Lower lobe of right lung (tissue), 2 donors: ENCODE measurements around the gene TMEM255B. TPM values are rescaled to one million over a fixed set of nuclear protein-coding genes. Genes with fewer than 3 reads are reported as not detected.

Experiments used
- ATAC-seq, 2 donors: fragments of 200-7000 bp; cut with Tn5 transposase; one replicate each; pipeline ENCODE4 v1.9.1; 2020 to 2022; ENCODE audit warnings: mild to moderate bottlenecking in 2 of 2, moderate library complexity in 2 of 2
- DNase-seq: peaks from one replicate; pipeline ENCODE4 v3.0.0-alpha.2; 2020
- H3K27ac ChIP-seq: fragments of 200-600 bp; one replicate; pipeline ENCODE4 v1.8.0; 2022
- H3K27me3 ChIP-seq: fragments of 200-600 bp; one replicate; pipeline ENCODE4 v1.8.0; 2022; ENCODE audit warnings: low read depth
- H3K36me3 ChIP-seq: fragments of 200-600 bp; one replicate; pipeline ENCODE4 v1.8.0; 2022; ENCODE audit warnings: mild to moderate bottlenecking
- H3K4me1 ChIP-seq: fragments of 200-600 bp; one replicate; pipeline ENCODE4 v1.8.0; 2022
- H3K4me3 ChIP-seq: fragments of 200-600 bp; one replicate; pipeline ENCODE4 v1.8.0; 2022; ENCODE audit warnings: mild to moderate bottlenecking
- H3K9me3 ChIP-seq: fragments of 200-600 bp; one replicate; pipeline ENCODE4 v1.8.0; 2022
- intact Hi-C: fragments of 100-400 bp; cut with DNase I; formaldehyde crosslinking; loops from one replicate; pipeline ENCODE4 v1.11.0; 2022
- total RNA-seq: library from RNA; stranded (reverse); fragmentation: NEBNext Ultra II Directional; extraction: Animal tissue kit (Norgen Biotek cat#: 25700); gene quantifications from one replicate; pipeline ENCODE4 v1.2.1, GENCODE V29; 2021
- TF ChIP-seq, protein P1 (sequence below): fragments of 200-600 bp; IDR thresholded peaks from one replicate; pipeline ENCODE4 v1.8.0; 2022; ENCODE audit warnings: antibody characterized with exemption, mild to moderate bottlenecking
- donor health status: DM: no; HTN: yes; CAD: no; lungs with severe emphysema.

Gene TMEM255B
- total RNA-seq, 1 donor from 2014 or later: 21.5 TPM

DNA sequence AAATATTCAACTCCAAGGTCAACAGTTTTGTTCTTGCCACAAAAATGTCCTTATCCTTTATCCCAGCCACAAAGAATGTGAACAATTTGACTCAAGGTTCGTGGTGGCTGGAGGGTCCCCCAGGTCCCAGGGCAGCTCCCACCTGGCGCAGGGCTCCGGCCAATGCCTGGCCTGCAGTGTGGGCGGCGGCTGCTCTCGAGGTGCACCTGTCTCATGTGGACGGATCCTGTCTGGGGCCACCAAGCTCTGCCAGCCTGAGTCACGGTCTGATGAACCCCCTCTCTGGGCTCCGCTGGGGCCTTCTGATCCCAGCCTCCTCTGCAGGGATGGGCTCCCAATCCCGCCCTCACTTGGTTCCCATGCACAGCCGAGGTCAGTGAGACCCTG lies 55.4 kb downstream of the TMEM255B start:
- H3K36me3 ChIP-seq: peaks cover 4% of the 10 kb centered on the region
- H3K4me1 ChIP-seq: peaks cover 48% of the 10 kb centered on the region
- TF ChIP-seq, protein P1, sequence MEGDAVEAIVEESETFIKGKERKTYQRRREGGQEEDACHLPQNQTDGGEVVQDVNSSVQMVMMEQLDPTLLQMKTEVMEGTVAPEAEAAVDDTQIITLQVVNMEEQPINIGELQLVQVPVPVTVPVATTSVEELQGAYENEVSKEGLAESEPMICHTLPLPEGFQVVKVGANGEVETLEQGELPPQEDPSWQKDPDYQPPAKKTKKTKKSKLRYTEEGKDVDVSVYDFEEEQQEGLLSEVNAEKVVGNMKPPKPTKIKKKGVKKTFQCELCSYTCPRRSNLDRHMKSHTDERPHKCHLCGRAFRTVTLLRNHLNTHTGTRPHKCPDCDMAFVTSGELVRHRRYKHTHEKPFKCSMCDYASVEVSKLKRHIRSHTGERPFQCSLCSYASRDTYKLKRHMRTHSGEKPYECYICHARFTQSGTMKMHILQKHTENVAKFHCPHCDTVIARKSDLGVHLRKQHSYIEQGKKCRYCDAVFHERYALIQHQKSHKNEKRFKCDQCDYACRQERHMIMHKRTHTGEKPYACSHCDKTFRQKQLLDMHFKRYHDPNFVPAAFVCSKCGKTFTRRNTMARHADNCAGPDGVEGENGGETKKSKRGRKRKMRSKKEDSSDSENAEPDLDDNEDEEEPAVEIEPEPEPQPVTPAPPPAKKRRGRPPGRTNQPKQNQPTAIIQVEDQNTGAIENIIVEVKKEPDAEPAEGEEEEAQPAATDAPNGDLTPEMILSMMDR: no peak
- H3K27ac ChIP-seq: peak overlapping the region; percentile 54
- H3K4me3 ChIP-seq: no peak overlapping the region
- DNase-seq (no peak), ATAC-seq (peak; percentile 36 to 48)
- intact Hi-C loops: no loop called here
- H3K9me3 ChIP-seq: no peaks in the 10 kb centered on the region
- no peaks in the 10 kb centered on the region for H3K27me3 ChIP-seq

DNA sequence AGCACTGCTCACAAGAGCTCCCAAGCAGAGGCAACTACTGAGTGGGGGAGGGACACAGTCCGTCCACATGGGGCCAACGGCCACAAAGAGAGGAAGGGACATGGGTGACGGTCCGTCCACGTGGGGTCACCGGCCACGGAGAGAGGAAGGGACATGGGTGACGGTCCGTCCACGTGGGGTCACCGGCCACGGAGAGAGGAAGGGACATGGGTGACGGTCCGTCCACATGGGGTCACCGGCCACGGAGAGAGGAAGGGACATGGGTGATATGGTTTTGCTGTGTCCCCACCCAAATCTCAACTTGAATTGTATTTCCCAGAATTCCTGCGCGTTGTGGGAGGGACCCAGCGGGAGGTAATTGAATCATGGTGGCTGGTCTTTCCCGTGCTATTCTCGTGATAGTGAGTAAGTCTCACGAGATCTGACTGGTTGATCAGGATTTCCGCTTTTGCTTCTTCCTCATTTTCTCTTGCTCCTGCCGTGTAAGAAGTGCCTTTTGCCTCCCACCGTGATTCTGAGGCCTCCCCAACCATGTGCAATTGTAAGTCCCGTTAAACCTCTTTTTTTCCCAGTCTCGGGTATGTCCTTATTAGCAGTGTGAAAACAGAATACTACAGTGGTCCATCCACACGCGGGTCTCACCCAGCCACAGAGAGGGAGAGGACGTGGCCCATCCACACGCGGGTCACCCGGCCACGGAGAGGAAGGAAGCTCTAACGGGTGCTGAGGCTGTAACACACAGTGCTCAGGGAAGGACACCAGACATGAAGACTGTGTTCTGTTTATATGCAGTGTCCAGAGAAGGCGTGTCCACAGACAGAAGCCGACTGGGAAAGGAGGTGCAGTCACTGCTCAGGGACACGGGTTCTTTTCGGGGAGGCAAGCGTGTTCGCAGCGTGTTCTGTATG lies 56.4 kb downstream of the TMEM255B start:
- no peaks in the 10 kb centered on the region for H3K9me3 ChIP-seq
- H3K4me3 ChIP-seq: peak overlapping the region; percentile 40
- TF ChIP-seq, protein P1: no peak
- no peak overlapping the region for H3K27ac ChIP-seq
- no peak for DNase-seq
- intact Hi-C loops: no loop called here
- peak; percentile 13 to 15 for ATAC-seq
- H3K27me3 ChIP-seq: no peaks in the 10 kb centered on the region
- H3K4me1 ChIP-seq: peaks cover 58% of the 10 kb centered on the region
- H3K36me3 ChIP-seq: peaks cover 7% of the 10 kb centered on the region

DNA sequence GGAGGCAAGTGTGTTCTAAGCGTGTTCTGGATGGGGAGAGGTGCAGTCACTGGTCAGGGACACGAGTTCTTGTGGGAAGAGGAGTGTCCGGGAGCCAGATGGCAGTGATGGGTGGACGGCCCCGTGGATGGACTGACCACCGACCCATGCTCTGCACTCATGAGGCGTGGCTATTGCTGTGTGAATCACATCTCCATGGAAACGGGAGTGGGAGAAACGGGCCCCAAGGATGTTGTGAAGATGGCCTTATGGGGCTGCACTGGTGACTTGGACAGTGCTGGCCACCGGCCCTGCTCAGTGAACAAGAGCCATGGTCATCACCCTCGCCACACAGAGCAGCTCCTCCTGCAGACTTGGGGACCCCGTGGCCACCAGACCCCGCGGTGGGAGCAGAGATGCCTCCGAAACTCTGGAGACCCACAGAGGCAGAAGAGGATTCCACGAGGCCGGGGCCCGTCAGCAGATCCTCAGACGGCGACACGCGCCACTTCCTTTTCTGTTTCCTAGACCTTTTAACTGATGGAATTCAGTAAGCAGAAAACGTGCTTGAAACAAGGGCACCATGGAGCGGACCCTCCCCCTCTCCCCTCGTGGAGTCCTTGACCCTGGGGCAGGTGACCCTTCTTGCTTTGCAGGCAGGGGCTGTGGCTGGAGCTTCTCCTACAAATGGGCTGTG lies 57.4 kb downstream of the TMEM255B start:
- intact Hi-C loops: no loop called here
- no peak overlapping the region for H3K4me3 ChIP-seq
- H3K27ac ChIP-seq: no peak overlapping the region
- H3K27me3 ChIP-seq: no peaks in the 10 kb centered on the region
- no peaks in the 10 kb centered on the region for H3K9me3 ChIP-seq
- H3K36me3 ChIP-seq: peaks cover 7% of the 10 kb centered on the region
- TF ChIP-seq, protein P1: no peak
- ATAC-seq: no peak
- H3K4me1 ChIP-seq: peaks cover 68% of the 10 kb centered on the region
- DNase-seq: no peak

DNA sequence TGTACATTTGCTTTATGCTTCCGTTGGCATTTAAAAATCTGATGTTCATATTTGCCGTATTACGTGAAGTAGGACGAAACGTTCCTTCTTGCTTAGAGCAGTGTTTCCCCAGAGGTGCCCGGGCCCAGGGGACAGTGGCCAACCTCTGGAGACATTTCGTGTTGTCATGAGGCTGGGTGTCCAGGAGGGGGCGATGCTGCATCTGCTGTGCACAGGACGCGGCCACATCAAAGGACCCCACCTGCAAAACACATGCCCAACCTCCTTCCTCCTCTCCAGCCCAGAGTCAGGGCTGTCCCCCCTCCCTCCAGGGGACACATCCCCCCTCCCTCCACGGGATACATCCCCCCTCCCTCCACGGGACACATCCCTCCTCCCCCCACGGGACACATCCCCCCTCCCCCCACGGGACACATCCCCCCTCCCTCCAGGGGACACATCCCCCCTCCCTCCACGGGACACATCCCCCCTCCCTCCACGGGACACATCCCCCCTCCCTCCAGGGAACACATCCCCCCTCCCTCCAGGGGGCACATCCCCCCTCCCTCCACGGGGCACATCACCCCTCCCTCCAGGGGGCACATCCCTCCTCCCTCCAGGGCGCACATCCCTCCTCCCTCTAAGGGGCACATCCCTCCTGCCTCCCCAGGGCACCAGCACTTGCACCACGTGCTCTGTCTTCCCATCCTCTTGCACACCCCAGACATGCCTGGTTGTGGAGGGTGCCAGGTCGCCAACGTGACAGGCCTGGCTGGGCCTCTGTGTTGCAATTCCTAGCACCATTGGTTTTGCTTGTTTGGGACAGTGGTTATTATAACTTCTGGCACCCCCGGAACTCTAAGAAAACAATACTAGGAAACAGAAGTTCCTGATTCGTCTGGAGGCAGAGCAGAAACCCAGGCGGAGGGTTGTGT lies 58.2 kb downstream of the TMEM255B start:
- H3K27me3 ChIP-seq: no peaks in the 10 kb centered on the region
- H3K4me1 ChIP-seq: peaks cover 76% of the 10 kb centered on the region
- H3K4me3 ChIP-seq: no peak overlapping the region
- no peaks in the 10 kb centered on the region for H3K9me3 ChIP-seq
- intact Hi-C loops: no loop called here
- TF ChIP-seq, protein P1: peak; percentile 82
- peak; percentile 65 to 73 for ATAC-seq
- H3K36me3 ChIP-seq: peaks cover 12% of the 10 kb centered on the region
- H3K27ac ChIP-seq: peak overlapping the region; percentile 64
- DNase-seq: peak; percentile 93
